Caco-2 (cell line): ENCODE data around the gene SMIM29. TPM values are rescaled to one million over a fixed set of nuclear protein-coding genes. Genes with fewer than 3 reads are reported as not detected.

Source experiments
- BruUV-seq: library from RNA; stranded (reverse); fragments of 400-500 nt; replicated peaks from 2 replicates; lab custom pipeline; 2021; lab: Mats Ljungman, UMichigan
- CTCF ChIA-PET: fragments of 300-600 bp; sonication (Branson Sonifier 250); formaldehyde crosslinking; loops from one replicate; lab custom pipeline; 2022; ENCODE audit warnings: antibody characterized with exemption; lab: Charles Lee
- POLR2A ChIA-PET: fragments of 300-600 bp; sonication (Branson Sonifier 250); formaldehyde crosslinking; loops from one replicate; lab custom pipeline; 2022; ENCODE audit warnings: antibody characterized with exemption; lab: Charles Lee
- DNase-seq, 2 experiments: peaks; one replicate each; pipeline versions ENCODE4 v3.0.0 to v3.0.0-alpha.2; 2020 to 2022
- H3K27me3 ChIP-seq: replicated peaks from 2 replicates; pipeline ENCODE4 v1.6.0; 2011; ENCODE audit warnings: low read length; ENCODE audit not compliant: control insufficient read depth, insufficient read depth
- H3K36me3 ChIP-seq: 2 replicates; pipeline ENCODE4 v1.5.1; 2011; ENCODE audit warnings: low read length; ENCODE audit not compliant: control insufficient read depth, insufficient read depth
- H3K4me1 ChIP-seq: fragments of 250-450 bp; sonication (Bioruptor Pico); 2 replicates; pipeline ENCODE4 v1.5.1; 2020; ENCODE audit warnings: mild to moderate bottlenecking
- H3K4me3 ChIP-seq: 2 replicates; pipeline ENCODE4 v1.5.1; 2011; ENCODE audit warnings: low read depth, mild to moderate bottlenecking, control low read depth, low read length
- H3K9me3 ChIP-seq: fragments of 250-450 bp; sonication (Bioruptor Pico); 2 replicates; pipeline ENCODE4 v1.5.1; 2020; ENCODE audit warnings: mild to moderate bottlenecking, moderate library complexity
- H3K27ac Mint-ChIP-seq: one replicate; pipeline ENCODE4 v1.8.0; 2022; ENCODE audit warnings: mixed read lengths; ENCODE audit not compliant: unreplicated experiment
- H3K27me3 Mint-ChIP-seq: one replicate; pipeline ENCODE4 v1.8.0; 2022; ENCODE audit warnings: mixed read lengths; ENCODE audit not compliant: insufficient read depth, unreplicated experiment
- H3K36me3 Mint-ChIP-seq: one replicate; pipeline ENCODE4 v1.8.0; 2022; ENCODE audit warnings: mild to moderate bottlenecking, mixed read lengths; ENCODE audit not compliant: insufficient read depth, unreplicated experiment
- H3K4me1 Mint-ChIP-seq: one replicate; pipeline ENCODE4 v1.8.0; 2022; ENCODE audit warnings: low read depth, mixed read lengths; ENCODE audit not compliant: unreplicated experiment
- H3K4me3 Mint-ChIP-seq: one replicate; pipeline ENCODE4 v1.8.0; 2022; ENCODE audit warnings: mild to moderate bottlenecking, moderate library complexity, mixed read lengths; ENCODE audit not compliant: unreplicated experiment
- H3K9me3 Mint-ChIP-seq: one replicate; pipeline ENCODE4 v1.8.0; 2022; ENCODE audit warnings: mixed read lengths; ENCODE audit not compliant: unreplicated experiment
- CTCF ChIP-seq, 2 experiments: fragments of 200-600 bp in 1 of 2; IDR thresholded peaks; 1 replicate in 1 of 2; 2 replicates in 1 of 2; pipeline versions ENCODE4 v1.5.1 to v1.8.0; 2011 to 2022; ENCODE audit warnings: antibody characterized with exemption in 1 of 2, control low read depth in 1 of 2, inconsistent platforms in 1 of 2, low read depth in 1 of 2, low read length in 1 of 2, mild to moderate bottlenecking in 1 of 2, moderate library complexity in 1 of 2; ENCODE audit not compliant: insufficient read depth in 1 of 2, severe bottlenecking in 1 of 2, unreplicated experiment in 1 of 2
- intact Hi-C: fragments of 100-400 bp; cut with micrococcal nuclease; formaldehyde crosslinking; loops from one replicate; pipeline ENCODE4 v1.10.0; 2022; ENCODE audit not compliant: unreplicated experiment
- total RNA-seq: library from RNA; stranded (reverse); gene quantifications from 2 replicates; pipeline ENCODE4 v1.2.3, GENCODE V29; 2022

The SMIM29 gene
- total RNA-seq, 1 experiment from 2014 or later, result 16.0 TPM

DNA sequence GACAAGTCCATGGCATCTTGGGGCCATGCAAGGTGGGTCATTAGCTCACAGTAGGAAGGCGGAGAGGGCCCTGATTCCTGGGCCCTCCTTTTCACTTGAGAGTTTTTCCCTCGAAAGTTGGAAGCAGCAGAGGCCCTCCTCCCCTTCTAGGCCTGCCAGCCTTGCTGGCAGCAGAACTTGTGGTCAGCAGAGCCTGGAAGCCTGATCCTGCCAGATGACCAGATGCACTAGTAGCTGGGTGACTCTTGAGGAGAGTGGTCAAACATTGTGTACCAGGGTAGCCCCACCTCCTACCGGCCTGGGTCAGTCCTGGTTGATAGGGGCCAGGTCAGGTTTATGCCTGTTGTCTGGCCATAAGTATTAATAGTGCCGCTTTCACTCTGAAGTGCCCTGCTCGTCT lies 15.9 kb downstream of the SMIM29 start:
- no TSS peak for BruUV-seq
- no peak for DNase-seq
- Mint-ChIP-seq H3K27ac (no peak overlapping the region), H3K4me3 (no peak overlapping the region), H3K27me3 (no peaks in the 10 kb centered on the region), H3K36me3 (peaks cover 8% of the 10 kb centered on the region), H3K9me3 (no peaks in the 10 kb centered on the region), H3K4me1 (no peaks in the 10 kb centered on the region)
- TF ChIP-seq CTCF (IDR thresholded peaks at IDR 0.05; ENCODE audit: insufficient read depth in 1 of 2, low read depth in 1 of 2, low read length in 1 of 2, severe bottlenecking in 1 of 2, unreplicated experiment in 1 of 2), result no peak
- CTCF ChIA-PET, result no interaction called here
- intact Hi-C loops, result no loop called here
- Histone ChIP-seq H3K4me3 (no peak overlapping the region), H3K27me3 (no peaks in the 10 kb centered on the region), H3K4me1 (0 out of 2 replicates have a peak, but pooled peaks cover 7% of the 10 kb centered on the region), H3K9me3 (no peaks in the 10 kb centered on the region), H3K36me3 (no peaks in the 10 kb centered on the region)
- POLR2A ChIA-PET, result no interaction called here

GRCh38 chr6:34231566-34232336 lies 17.1 kb downstream of the SMIM29 start:
- CTCF ChIA-PET, result interaction anchor here (0.6 kb wide), 1 partner anchor 195 kb away, joined by 3 read pairs; no protein-coding TSS in a partner anchor
- Mint-ChIP-seq H3K4me1 (no peaks in the 10 kb centered on the region), H3K36me3 (peaks cover 6% of the 10 kb centered on the region), H3K4me3 (no peak overlapping the region), H3K27me3 (no peaks in the 10 kb centered on the region), H3K9me3 (no peaks in the 10 kb centered on the region), H3K27ac (no peak overlapping the region)
- Histone ChIP-seq H3K4me3 (no peak overlapping the region), H3K4me1 (0 out of 2 replicates have a peak, but pooled peaks cover 7% of the 10 kb centered on the region), H3K36me3 (no peaks in the 10 kb centered on the region), H3K27me3 (no peaks in the 10 kb centered on the region), H3K9me3 (no peaks in the 10 kb centered on the region)
- no TSS peak for BruUV-seq
- TF ChIP-seq CTCF (IDR thresholded peaks at IDR 0.05; ENCODE audit: insufficient read depth in 1 of 2, low read depth in 1 of 2, low read length in 1 of 2, severe bottlenecking in 1 of 2, unreplicated experiment in 1 of 2), result no peak
- POLR2A ChIA-PET, result no interaction called here
- DNase-seq, result no peak
- intact Hi-C loops, result no loop called here

DNA sequence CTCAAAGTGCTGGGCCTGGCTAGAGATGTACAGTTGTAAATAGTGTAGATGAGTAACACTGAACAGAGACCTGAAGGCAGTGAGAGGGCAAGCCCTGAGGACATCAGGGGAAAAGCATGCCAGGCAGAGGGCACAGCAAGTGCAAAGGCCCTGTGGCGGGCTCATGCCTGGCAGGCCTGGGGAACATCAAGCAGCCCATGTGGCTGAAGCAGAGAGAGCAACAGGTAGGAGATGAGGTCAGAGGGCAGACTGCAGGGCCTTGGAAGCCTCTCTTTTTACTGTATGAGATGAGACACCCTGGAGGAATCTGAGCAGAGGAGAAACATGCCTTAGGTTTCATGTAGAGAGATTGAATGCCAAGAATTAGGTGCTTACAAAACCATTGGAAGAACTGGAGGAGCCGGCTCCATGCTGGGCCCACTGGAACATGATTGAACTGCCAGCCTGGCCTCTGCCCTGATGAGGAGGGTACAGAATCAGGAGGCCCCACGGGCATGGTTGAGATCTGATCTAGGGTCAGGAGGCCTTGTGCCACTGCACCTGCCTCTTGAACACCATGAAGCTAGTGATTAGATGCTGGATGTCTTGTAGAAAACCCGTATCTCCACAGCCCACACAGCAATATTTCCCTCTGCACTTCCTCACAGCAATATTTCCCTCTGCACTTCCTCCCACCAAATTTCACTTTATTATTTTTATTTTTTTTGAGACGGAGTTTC lies 18.0 kb downstream of the SMIM29 start:
- Mint-ChIP-seq H3K36me3 (no peaks in the 10 kb centered on the region), H3K27me3 (no peaks in the 10 kb centered on the region), H3K27ac (no peak overlapping the region), H3K4me3 (no peak overlapping the region), H3K4me1 (no peaks in the 10 kb centered on the region), H3K9me3 (no peaks in the 10 kb centered on the region)
- 0 out of 2 replicates have a peak, but pooled peaks cover under 1% of the 10 kb centered on the region for H3K4me1 ChIP-seq
- CTCF ChIA-PET, result no interaction called here
- TF ChIP-seq CTCF (IDR thresholded peaks at IDR 0.05; ENCODE audit: insufficient read depth in 1 of 2, low read depth in 1 of 2, low read length in 1 of 2, severe bottlenecking in 1 of 2, unreplicated experiment in 1 of 2), result no peak
- H3K27me3 ChIP-seq, result no peaks in the 10 kb centered on the region
- H3K9me3 ChIP-seq, result no peaks in the 10 kb centered on the region
- no peak for DNase-seq
- no TSS peak for BruUV-seq
- POLR2A ChIA-PET, result no interaction called here
- intact Hi-C loops, result no loop called here
- no peak overlapping the region for H3K4me3 ChIP-seq
- no peaks in the 10 kb centered on the region for H3K36me3 ChIP-seq
